H9 (cell line): ENCODE data around the gene TST. TPM values are rescaled to one million over a fixed set of nuclear protein-coding genes. Genes with fewer than 3 reads are reported as not detected.

Source experiments
- DNase-seq: peaks from one replicate; pipeline ENCODE4 v3.0.0-alpha.2; 2017
- H2AFZ ChIP-seq: one replicate; pipeline ENCODE4 v1.6.1; 2013; ENCODE audit warnings: mild to moderate bottlenecking, low read length, control low read depth, moderate library complexity
- H2AK5ac ChIP-seq: 2 replicates; pipeline ENCODE4 v1.6.1; 2013; ENCODE audit warnings: low read length, control low read depth, mixed read lengths; ENCODE audit not compliant: insufficient read length
- H2BK120ac ChIP-seq: one replicate; pipeline ENCODE4 v1.6.1; 2013; ENCODE audit warnings: low read depth, mild to moderate bottlenecking, low read length, control low read depth, inconsistent platforms; ENCODE audit not compliant: poor library complexity, severe bottlenecking
- H2BK12ac ChIP-seq: 2 replicates; pipeline ENCODE4 v1.6.1; 2013; ENCODE audit warnings: low read length, control low read depth, mixed read lengths, low read depth; ENCODE audit not compliant: insufficient read length
- H2BK15ac ChIP-seq: 2 replicates; pipeline ENCODE4 v1.6.1; 2013; ENCODE audit warnings: low read depth, low read length, control low read depth
- H2BK20ac ChIP-seq: one replicate; pipeline ENCODE4 v1.6.1; 2013; ENCODE audit warnings: low read depth, mild to moderate bottlenecking, low read length, control low read depth, inconsistent platforms; ENCODE audit not compliant: poor library complexity, severe bottlenecking
- H2BK5ac ChIP-seq: 2 replicates; pipeline ENCODE4 v1.6.1; 2013; ENCODE audit warnings: low read length, control low read depth, mixed read lengths; ENCODE audit not compliant: insufficient read length
- H3K14ac ChIP-seq: 2 replicates; pipeline ENCODE4 v1.6.1; 2013; ENCODE audit warnings: low read length, control low read depth; ENCODE audit not compliant: insufficient read depth
- H3K18ac ChIP-seq: 2 replicates; pipeline ENCODE4 v1.6.1; 2013; ENCODE audit warnings: low read depth, mild to moderate bottlenecking, mixed read lengths, low read length, control low read depth; ENCODE audit not compliant: insufficient read length
- H3K23ac ChIP-seq: 2 replicates; pipeline ENCODE4 v1.6.1; 2013; ENCODE audit warnings: low read length, control low read depth, mixed read lengths, low read depth; ENCODE audit not compliant: insufficient read length
- H3K23me2 ChIP-seq: 2 replicates; pipeline ENCODE4 v1.6.1; 2013; ENCODE audit warnings: low read depth, mild to moderate bottlenecking, mixed read lengths, low read length, control low read depth; ENCODE audit not compliant: insufficient read length, poor library complexity, severe bottlenecking
- H3K27ac ChIP-seq: 2 replicates; pipeline ENCODE4 v1.5.1; 2013; ENCODE audit warnings: low read length, control low read depth, mixed read lengths, low read depth; ENCODE audit not compliant: insufficient read length
- H3K27me3 ChIP-seq: 2 replicates; pipeline ENCODE4 v1.6.1; 2013; ENCODE audit warnings: low read length, control low read depth, inconsistent platforms; ENCODE audit not compliant: insufficient read depth
- H3K4ac ChIP-seq: 2 replicates; pipeline ENCODE4 v1.6.1; 2013; ENCODE audit warnings: low read depth, mild to moderate bottlenecking, control low read depth, inconsistent platforms, low read length, moderate library complexity
- H3K4me1 ChIP-seq: 2 replicates; pipeline ENCODE4 v1.6.1; 2013; ENCODE audit warnings: low read length, control low read depth, inconsistent platforms; ENCODE audit not compliant: insufficient read depth
- H3K4me2 ChIP-seq: 2 replicates; pipeline ENCODE4 v1.6.1; 2013; ENCODE audit warnings: low read length, control low read depth, mixed read lengths; ENCODE audit not compliant: insufficient read length, insufficient read depth
- H3K56ac ChIP-seq: 2 replicates; pipeline ENCODE4 v1.6.1; 2013; ENCODE audit warnings: low read depth, mild to moderate bottlenecking, mixed read lengths, low read length, control low read depth; ENCODE audit not compliant: insufficient read length
- H3K79me1 ChIP-seq: 2 replicates; pipeline ENCODE4 v1.6.1; 2013; ENCODE audit warnings: low read depth, mild to moderate bottlenecking, moderate library complexity, low read length, control low read depth, inconsistent platforms; ENCODE audit not compliant: insufficient read depth, poor library complexity, severe bottlenecking
- H3K79me2 ChIP-seq: 2 replicates; pipeline ENCODE4 v1.6.1; 2013; ENCODE audit warnings: low read length, control low read depth, inconsistent platforms; ENCODE audit not compliant: insufficient read depth
- H3K9ac ChIP-seq: 2 replicates; pipeline ENCODE4 v1.6.1; 2013; ENCODE audit warnings: low read length, control low read depth, mixed read lengths; ENCODE audit not compliant: insufficient read length; ENCODE audit errors: extremely low read depth
- H3K9me3 ChIP-seq: one replicate; pipeline ENCODE4 v1.6.1; 2013; ENCODE audit warnings: low read depth, low read length, inconsistent platforms; ENCODE audit not compliant: control insufficient read depth
- H3T11ph ChIP-seq: one replicate; pipeline ENCODE4 v1.6.1; 2013; ENCODE audit warnings: mild to moderate bottlenecking, low read length, control low read depth, inconsistent platforms
- H4K20me1 ChIP-seq: one replicate; pipeline ENCODE4 v1.6.1; 2013; ENCODE audit not compliant: control insufficient read depth, insufficient read length, insufficient read depth
- H4K5ac ChIP-seq: 2 replicates; pipeline ENCODE4 v1.6.1; 2013; ENCODE audit warnings: low read depth, mild to moderate bottlenecking, mixed read lengths, low read length, control low read depth; ENCODE audit not compliant: insufficient read length
- H4K8ac ChIP-seq: replicated peaks from 2 replicates; pipeline ENCODE4 v1.6.1; 2013; ENCODE audit warnings: low read length, control low read depth, mixed read lengths, low read depth; ENCODE audit not compliant: insufficient read length
- H4K91ac ChIP-seq: 2 replicates; pipeline ENCODE4 v1.6.1; 2013; ENCODE audit warnings: low read depth, mild to moderate bottlenecking, moderate library complexity, mixed read lengths, low read length, control low read depth; ENCODE audit not compliant: insufficient read length
- H3K27ac Mint-ChIP-seq, 3 experiments: 2 replicates in 2 of 3; 3 replicates in 1 of 3; pipeline ENCODE4 v1.8.0; 2020 to 2021; ENCODE audit warnings: mixed read lengths in 3 of 3, mild to moderate bottlenecking in 1 of 3, moderate library complexity in 1 of 3
- H3K27me3 Mint-ChIP-seq: 2 replicates; pipeline ENCODE4 v1.8.0; 2021; ENCODE audit warnings: low read depth, mild to moderate bottlenecking, moderate library complexity, mixed read lengths
- H3K36me3 Mint-ChIP-seq, 3 experiments: 2 replicates in 2 of 3; 3 replicates in 1 of 3; pipeline ENCODE4 v1.8.0; 2020 to 2021; ENCODE audit warnings: low read depth in 3 of 3, mixed read lengths in 3 of 3; ENCODE audit not compliant: insufficient read depth in 1 of 3
- H3K4me1 Mint-ChIP-seq, 2 experiments: 2 replicates each; pipeline ENCODE4 v1.8.0; 2020; ENCODE audit warnings: mixed read lengths in 2 of 2
- H3K4me3 Mint-ChIP-seq, 2 experiments: 2 replicates in 1 of 2; 3 replicates in 1 of 2; pipeline ENCODE4 v1.8.0; 2020 to 2021; ENCODE audit warnings: mild to moderate bottlenecking in 2 of 2, mixed read lengths in 2 of 2, moderate library complexity in 1 of 2
- H3K9me3 Mint-ChIP-seq, 2 experiments: 2 replicates in 1 of 2; 3 replicates in 1 of 2; pipeline ENCODE4 v1.8.0; 2020; ENCODE audit warnings: mild to moderate bottlenecking in 2 of 2, mixed read lengths in 2 of 2, moderate library complexity in 1 of 2
- CTCF ChIP-seq: fragments of 200-600 bp; sonication (generic); conservative IDR thresholded peaks from 3 replicates; pipeline ENCODE4 v1.8.0; 2021; ENCODE audit warnings: antibody characterized with exemption, mild to moderate bottlenecking
- WGBS: extraction: QIAGEN DNeasy Blood & Tissue Kit; methylation state at CpG from one replicate; pipeline ENCODE4 v1.1.7; 2013; ENCODE audit warnings: missing lambda C conversion rate, low lambda C conversion rate, mixed read lengths; ENCODE audit not compliant: insufficient read length; ENCODE audit errors: extremely low coverage; 5-methylcytosine and 5-hydroxymethylcytosine counted together
- total RNA-seq: library from RNA; stranded (reverse); gene quantifications from 2 replicates; pipeline ENCODE4 v1.2.1, GENCODE V29; 2021

Gene TST
- total RNA-seq, 1 experiment from 2014 or later: 31.9 TPM

DNA sequence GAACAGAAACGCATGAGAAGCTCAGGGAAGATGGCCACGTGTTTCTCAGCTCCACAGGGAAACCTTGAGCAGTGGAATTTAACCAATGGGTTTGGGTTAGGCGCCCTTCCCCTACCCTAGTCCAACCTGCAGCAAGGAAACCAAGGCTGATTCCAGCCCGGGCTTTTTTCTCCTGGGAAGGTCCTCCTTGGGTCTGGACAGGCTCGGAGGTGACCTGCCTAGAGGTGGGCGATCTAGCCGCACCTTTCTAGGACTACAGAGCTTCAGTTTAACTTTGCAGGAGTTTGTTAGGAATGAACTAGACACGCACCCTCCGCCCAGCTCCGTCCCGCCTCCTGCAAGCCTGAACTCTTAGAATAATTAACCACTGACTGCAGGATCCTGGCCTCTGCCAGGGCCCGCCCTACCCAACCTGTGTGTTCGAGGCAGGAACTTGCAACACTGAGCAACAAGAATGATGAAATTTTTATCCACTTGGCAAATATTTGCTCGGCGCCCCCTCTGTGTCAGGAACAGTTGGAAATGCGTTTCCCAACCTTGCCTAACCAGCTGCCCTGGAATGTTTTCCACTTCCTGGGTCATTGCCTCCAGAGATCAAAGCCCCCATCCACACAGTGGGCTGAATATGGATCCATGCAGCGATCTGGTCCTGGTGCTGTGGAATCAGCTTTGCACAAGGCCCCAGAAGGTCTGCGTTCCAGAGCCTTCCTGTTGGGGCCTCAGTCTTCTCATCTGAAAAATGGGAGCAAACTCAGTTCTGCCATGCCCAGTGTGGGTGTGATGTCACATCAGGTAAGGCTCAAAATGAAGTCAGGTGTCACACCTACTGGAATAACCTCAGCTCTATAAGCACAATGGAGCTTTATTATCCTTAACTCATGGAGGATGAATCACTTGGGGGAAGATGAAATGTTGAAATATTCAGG lies 13.6 kb upstream of the TST start:
- peaks cover 29 to 30% of the 10 kb centered on the region in 2 experiments for H3K4me1 Mint-ChIP-seq
- no peak for DNase-seq

More for the DNA sequence above, 13.6 kb upstream of the TST start:
- Mint-ChIP-seq H3K27ac (peak overlapping the region in 1 of 3 experiments; percentile 16; a peak in 1 of 7 replicates), H3K4me3 (no peak overlapping the region), H3K36me3 (peaks cover 4 to 23% (median 13%) of the 10 kb centered on the region in 3 experiments; a peak in 6 of 7 replicates), H3K9me3 (no peaks in the 10 kb centered on the region), H3K27me3 (peaks cover 23% of the 10 kb centered on the region)
- Histone ChIP-seq H3K27ac (no peak overlapping the region), H3K4me2 (no peak overlapping the region), H3K23me2 (no peaks in the 10 kb centered on the region), H3T11ph (no peak overlapping the region), H2AK5ac (no peak overlapping the region), H2BK12ac (no peak overlapping the region), H3K79me2 (no peaks in the 10 kb centered on the region), H2BK20ac (no peak overlapping the region), H3K4ac (no peak overlapping the region), H4K91ac (no peak overlapping the region), H3K4me1 (no peaks in the 10 kb centered on the region; the same call in 1 of the 2 replicates), H3K9me3 (no peaks in the 10 kb centered on the region), H3K9ac (no peak overlapping the region), H4K5ac (no peak overlapping the region), H3K23ac (no peak overlapping the region), H3K27me3 (no peaks in the 10 kb centered on the region), H4K20me1 (peaks cover 3% of the 10 kb centered on the region), H3K14ac (no peak overlapping the region), H4K8ac (no peak overlapping the region), H2AFZ (no peak overlapping the region), H2BK5ac (no peak overlapping the region), H2BK15ac (no peak overlapping the region), H3K18ac (no peak overlapping the region), H3K56ac (no peak overlapping the region), H2BK120ac (no peak overlapping the region), H3K79me1 (no peaks in the 10 kb centered on the region)
- no CpG with 5 or more reads among the region's 18 CpGs for WGBS
- no peak for TF ChIP-seq CTCF
